Measurements from ENCODE around the gene LRRC4B. TPM values are rescaled to one million over a fixed set of nuclear protein-coding genes. Genes with fewer than 3 reads are reported as not detected.

Gene LRRC4B
- total and polyA plus RNA-seq, 3 donors from 2014 or later: 2.8 to 10.1 (median 5.7) TPM

- Histone ChIP-seq H3K27ac (no peak overlapping the region), H3K36me3 (ENCODE audit: low read depth, missing control alignments) (no peaks in the 10 kb centered on the region), H3K4me1 (no peaks in the 10 kb centered on the region), H3K9me3 (no peaks in the 10 kb centered on the region), H3K27me3 (no peaks in the 10 kb centered on the region), H3K4me3 (no peak overlapping the region)
- no peak for DNase-seq
- 75 to 77% methylated on average over 16 to 21 of the region's 22 CpGs for WGBS, 2 donors
- no peak for TF ChIP-seq POLR2A (IDR thresholded peaks at IDR 0.05)
- TF ChIP-seq, protein P1, sequence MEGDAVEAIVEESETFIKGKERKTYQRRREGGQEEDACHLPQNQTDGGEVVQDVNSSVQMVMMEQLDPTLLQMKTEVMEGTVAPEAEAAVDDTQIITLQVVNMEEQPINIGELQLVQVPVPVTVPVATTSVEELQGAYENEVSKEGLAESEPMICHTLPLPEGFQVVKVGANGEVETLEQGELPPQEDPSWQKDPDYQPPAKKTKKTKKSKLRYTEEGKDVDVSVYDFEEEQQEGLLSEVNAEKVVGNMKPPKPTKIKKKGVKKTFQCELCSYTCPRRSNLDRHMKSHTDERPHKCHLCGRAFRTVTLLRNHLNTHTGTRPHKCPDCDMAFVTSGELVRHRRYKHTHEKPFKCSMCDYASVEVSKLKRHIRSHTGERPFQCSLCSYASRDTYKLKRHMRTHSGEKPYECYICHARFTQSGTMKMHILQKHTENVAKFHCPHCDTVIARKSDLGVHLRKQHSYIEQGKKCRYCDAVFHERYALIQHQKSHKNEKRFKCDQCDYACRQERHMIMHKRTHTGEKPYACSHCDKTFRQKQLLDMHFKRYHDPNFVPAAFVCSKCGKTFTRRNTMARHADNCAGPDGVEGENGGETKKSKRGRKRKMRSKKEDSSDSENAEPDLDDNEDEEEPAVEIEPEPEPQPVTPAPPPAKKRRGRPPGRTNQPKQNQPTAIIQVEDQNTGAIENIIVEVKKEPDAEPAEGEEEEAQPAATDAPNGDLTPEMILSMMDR (IDR thresholded peaks at IDR 0.05): no peak
- intact Hi-C loops (cut with DNase I; ENCODE audit: low total_unique reads): no loop called here
These were observed 3.8 kb downstream of the LRRC4B start for GRCh38 chr19:50564229-50565105.

- Histone ChIP-seq H3K36me3 (ENCODE audit: low read depth, missing control alignments) (no peaks in the 10 kb centered on the region), H3K27me3 (no peaks in the 10 kb centered on the region), H3K4me3 (no peak overlapping the region), H3K4me1 (no peaks in the 10 kb centered on the region), H3K27ac (no peak overlapping the region), H3K9me3 (no peaks in the 10 kb centered on the region)
- WGBS, 2 donors: 82 to 85% methylated on average over 5 to 6 of the region's 6 CpGs
- TF ChIP-seq POLR2A (IDR thresholded peaks at IDR 0.05): no peak
- TF ChIP-seq, protein P1 (IDR thresholded peaks at IDR 0.05): no peak
- no peak for DNase-seq
- intact Hi-C loops (cut with DNase I; ENCODE audit: low total_unique reads): no loop called here
These were observed 4.6 kb downstream of the LRRC4B start for GRCh38 chr19:50563597-50563996.

- Histone ChIP-seq H3K36me3 (ENCODE audit: low read depth, missing control alignments) (no peaks in the 10 kb centered on the region), H3K4me1 (no peaks in the 10 kb centered on the region), H3K27me3 (no peaks in the 10 kb centered on the region), H3K27ac (no peak overlapping the region), H3K9me3 (no peaks in the 10 kb centered on the region), H3K4me3 (no peak overlapping the region)
- 87% methylated on average over 7 to 9 of the region's 9 CpGs for WGBS, 2 donors
- TF ChIP-seq, protein P1 (IDR thresholded peaks at IDR 0.05): no peak
- TF ChIP-seq POLR2A (IDR thresholded peaks at IDR 0.05): no peak
- intact Hi-C loops (cut with DNase I; ENCODE audit: low total_unique reads): no loop called here
- no peak for DNase-seq
These were observed 5.2 kb downstream of the LRRC4B start for GRCh38 chr19:50562996-50563395.

GRCh38 chr19:50562329-50562728 is 5.9 kb downstream of the LRRC4B start:
- no peaks in the 10 kb centered on the region for H3K9me3 ChIP-seq
- H3K27ac ChIP-seq: no peak overlapping the region
- no peaks in the 10 kb centered on the region for H3K36me3 ChIP-seq (ENCODE audit: low read depth, missing control alignments)
- DNase-seq: no peak
- H3K4me3 ChIP-seq: no peak overlapping the region
- WGBS, 2 donors: 82 to 89% methylated on average over 4 of the region's 4 CpGs
- H3K27me3 ChIP-seq: no peaks in the 10 kb centered on the region
- intact Hi-C loops (cut with DNase I; ENCODE audit: low total_unique reads): no loop called here
- H3K4me1 ChIP-seq: no peaks in the 10 kb centered on the region
- TF ChIP-seq, protein P1 (IDR thresholded peaks at IDR 0.05): no peak
- no peak for TF ChIP-seq POLR2A (IDR thresholded peaks at IDR 0.05)

- no peaks in the 10 kb centered on the region for H3K36me3 ChIP-seq (ENCODE audit: low read depth, missing control alignments)
- intact Hi-C loops (cut with DNase I; ENCODE audit: low total_unique reads): no loop called here
- no peaks in the 10 kb centered on the region for H3K27me3 ChIP-seq
- H3K27ac ChIP-seq: no peak overlapping the region
- H3K4me3 ChIP-seq: no peak overlapping the region
- H3K4me1 ChIP-seq: no peaks in the 10 kb centered on the region
- no peaks in the 10 kb centered on the region for H3K9me3 ChIP-seq
- 76 to 84% methylated on average over 10 of the region's 10 CpGs for WGBS, 2 donors
- TF ChIP-seq POLR2A (IDR thresholded peaks at IDR 0.05): no peak
- TF ChIP-seq, protein P1 (IDR thresholded peaks at IDR 0.05): no peak
- no peak for DNase-seq
These were observed 8.6 kb downstream of the LRRC4B start for GRCh38 chr19:50559636-50560035.
